HepG2 (cell line): ENCODE data around the gene TEX22. TPM values are rescaled to one million over a fixed set of nuclear protein-coding genes. Genes with fewer than 3 reads are reported as not detected.

Experiments
- ATAC-seq: fragments of 200-7000 bp; cut with Tn5 transposase; 3 replicates; pipeline ENCODE4 v1.9.1; 2020; ENCODE audit warnings: mild to moderate bottlenecking, moderate library complexity
- BruUV-seq: library from RNA; stranded (reverse); fragments of 400-500 nt; replicated peaks from 2 replicates; lab custom pipeline; 2021; lab: Mats Ljungman, UMichigan
- CTCF ChIA-PET: fragments of 300-600 bp; formaldehyde crosslinking; extraction: SDS; loops from one replicate; lab custom pipeline; 2021; ENCODE audit warnings: low total read pairs, inconsistent platforms, low intra/inter-chr PET ratio; lab: Yijun Ruan, JAX
- POLR2A ChIA-PET: fragments of 350-600 bp; sonication (Branson Sonifier 250); formaldehyde crosslinking; loops from one replicate; lab custom pipeline; 2020; ENCODE audit warnings: antibody characterized with exemption, inconsistent platforms; lab: Yijun Ruan, JAX
- DNase-seq: peaks from one replicate; pipeline ENCODE4 v3.0.0-alpha.2; 2015; ENCODE audit warnings: low spot score
- FAIRE-seq: peaks from 3 replicates; lab custom pipeline; 2011; peaks lifted over from hg19 to GRCh38; lab: Jason Lieb, UNC
- H2AFZ ChIP-seq: one replicate; pipeline ENCODE4 v1.6.1; 2011; ENCODE audit warnings: low read length, inconsistent platforms
- H3K27ac ChIP-seq: fragments of 300-600 bp; 3 replicates; pipeline ENCODE4 v1.8.0; 2011; ENCODE audit warnings: mixed run types, mild to moderate bottlenecking, mixed read lengths, low read length, inconsistent platforms; ENCODE audit not compliant: insufficient read depth; ENCODE audit errors: extremely low read length
- H3K27me3 ChIP-seq, 2 experiments: fragments of 200-600 bp in 1 of 2; 2 replicates in 1 of 2; 3 replicates in 1 of 2; pipeline versions ENCODE4 v1.6.0 to v1.8.0; 2011; ENCODE audit warnings: low read length in 2 of 2, mild to moderate bottlenecking in 2 of 2, moderate library complexity in 2 of 2, inconsistent platforms in 1 of 2; ENCODE audit not compliant: insufficient read depth in 2 of 2, control insufficient read depth in 1 of 2
- H3K36me3 ChIP-seq, 2 experiments: fragments of 200-600 bp in 1 of 2; replicated peaks in 1 of 2; 2 replicates in 1 of 2; 3 replicates in 1 of 2; pipeline versions ENCODE4 v1.5.1 to v1.8.0; 2011; ENCODE audit warnings: low read length in 2 of 2, inconsistent platforms in 1 of 2; ENCODE audit not compliant: insufficient read depth in 2 of 2, control insufficient read depth in 1 of 2
- H3K4me1 ChIP-seq: 2 replicates; pipeline ENCODE4 v1.5.1; 2012; ENCODE audit warnings: low read length, inconsistent platforms; ENCODE audit not compliant: insufficient read depth
- H3K4me2 ChIP-seq: 2 replicates; pipeline ENCODE4 v1.6.0; 2011; ENCODE audit warnings: low read depth, low read length, inconsistent platforms
- H3K4me3 ChIP-seq, 3 experiments: fragments of 200-600 bp in 1 of 3; sonication (generic), shearing (Covaris generic) in 1 of 3; replicated peaks in 1 of 3; 2 replicates each; pipeline ENCODE4 v1.5.1; 2011 to 2016; ENCODE audit warnings: low read length in 3 of 3, inconsistent platforms in 2 of 3, low read depth in 2 of 3, mild to moderate bottlenecking in 2 of 3, control low read depth in 1 of 3, mixed read lengths in 1 of 3; ENCODE audit not compliant: insufficient read depth in 1 of 3
- H3K79me2 ChIP-seq: one replicate; pipeline ENCODE4 v1.6.1; 2011; ENCODE audit warnings: low read length, inconsistent platforms; ENCODE audit not compliant: insufficient read depth
- H3K9ac ChIP-seq: 2 replicates; pipeline ENCODE4 v1.6.0; 2011; ENCODE audit warnings: mild to moderate bottlenecking, low read depth, low read length, inconsistent platforms; ENCODE audit not compliant: insufficient read depth
- H3K9me3 ChIP-seq: 2 replicates; pipeline ENCODE4 v1.5.1; 2012; ENCODE audit warnings: mild to moderate bottlenecking, low read length
- H4K20me1 ChIP-seq: 2 replicates; pipeline ENCODE4 v1.6.0; 2011; ENCODE audit warnings: inconsistent platforms, mild to moderate bottlenecking, low read length, moderate library complexity; ENCODE audit not compliant: insufficient read depth
- CBX5 ChIP-seq: sonication (generic); formaldehyde crosslinking; IDR thresholded peaks from 2 replicates; pipeline ENCODE4 v1.4.0; 2020; ENCODE audit warnings: missing genetic modification reagents, borderline replicate concordance
- CENPBD1 ChIP-seq: sonication (generic); formaldehyde crosslinking; IDR thresholded peaks from 2 replicates; pipeline ENCODE4 v1.8.0; 2022; ENCODE audit warnings: missing genetic modification reagents, low read depth, mild to moderate bottlenecking, borderline replicate concordance
- CENPX ChIP-seq: sonication (generic); formaldehyde crosslinking; IDR thresholded peaks from 2 replicates; pipeline ENCODE4 v1.9.0; 2021; ENCODE audit warnings: mild to moderate bottlenecking, missing genetic modification reagents, moderate library complexity
- DNMT3B ChIP-seq: conservative IDR thresholded peaks from 2 replicates; pipeline ENCODE4 v1.6.1; 2016; ENCODE audit warnings: missing biosample characterization, control low read depth
- ERF ChIP-seq: IDR thresholded peaks from 2 replicates; pipeline ENCODE4 v1.6.1; 2018; ENCODE audit warnings: missing biosample characterization, missing genetic modification reagents
- ETV6 ChIP-seq: sonication (generic); formaldehyde crosslinking; conservative IDR thresholded peaks from 2 replicates; pipeline ENCODE4 v1.4.0; 2020; ENCODE audit warnings: missing genetic modification reagents
- GLMP ChIP-seq: sonication (generic); formaldehyde crosslinking; IDR thresholded peaks from 2 replicates; pipeline ENCODE4 v1.9.0; 2021; ENCODE audit warnings: missing genetic modification reagents, mild to moderate bottlenecking, borderline replicate concordance
- HNRNPL ChIP-seq: fragments of 200-400 bp; formaldehyde crosslinking; IDR thresholded peaks from 2 replicates; pipeline ENCODE4 v1.6.1; 2017; ENCODE audit warnings: mild to moderate bottlenecking, low read depth, low read length
- HOXA9 ChIP-seq: sonication (generic); formaldehyde crosslinking; IDR thresholded peaks from 2 replicates; pipeline ENCODE4 v1.8.1; 2022; ENCODE audit warnings: missing genetic modification reagents, mild to moderate bottlenecking, moderate library complexity, borderline replicate concordance
- KLF13 ChIP-seq: sonication (generic); formaldehyde crosslinking; IDR thresholded peaks from 2 replicates; pipeline ENCODE4 v1.4.0; 2020; ENCODE audit warnings: mild to moderate bottlenecking, missing genetic modification reagents
- POLR2G ChIP-seq: fragments of 200-400 bp; formaldehyde crosslinking; IDR thresholded peaks from 2 replicates; pipeline ENCODE4 v1.6.1; 2018; ENCODE audit warnings: mild to moderate bottlenecking, low read depth, low read length, moderate library complexity
- REXO4 ChIP-seq: sonication (generic); formaldehyde crosslinking; IDR thresholded peaks from 2 replicates; pipeline ENCODE4 v1.8.0; 2022; ENCODE audit warnings: missing genetic modification reagents, mild to moderate bottlenecking, borderline replicate concordance
- SIN3B ChIP-seq: fragments of 150-350 bp; IDR thresholded peaks from 2 replicates; pipeline ENCODE4 v1.6.1; 2014; ENCODE audit warnings: low read length
- ZMAT3 ChIP-seq: sonication (generic); formaldehyde crosslinking; conservative IDR thresholded peaks from 2 replicates; pipeline ENCODE4 v1.7.0; 2021; ENCODE audit warnings: missing genetic modification reagents
- ZNF224 ChIP-seq: sonication (generic); formaldehyde crosslinking; IDR thresholded peaks from 2 replicates; pipeline ENCODE4 v1.5.0; 2020; ENCODE audit warnings: mild to moderate bottlenecking, missing genetic modification reagents
- ZNF296 ChIP-seq: sonication (generic); formaldehyde crosslinking; conservative IDR thresholded peaks from 2 replicates; pipeline ENCODE4 v1.5.0; 2020; ENCODE audit warnings: mild to moderate bottlenecking, missing genetic modification reagents
- ZNF317 ChIP-seq: sonication (generic); formaldehyde crosslinking; IDR thresholded peaks from 2 replicates; pipeline ENCODE4 v1.5.0; 2020; ENCODE audit warnings: mild to moderate bottlenecking, missing genetic modification reagents
- ZNF329 ChIP-seq: sonication (generic); formaldehyde crosslinking; IDR thresholded peaks from 2 replicates; pipeline ENCODE4 v1.9.0; 2021; ENCODE audit warnings: low read depth, mild to moderate bottlenecking, missing genetic modification reagents
- ZNF883 ChIP-seq: sonication (generic); formaldehyde crosslinking; IDR thresholded peaks from 2 replicates; pipeline ENCODE4 v1.5.1; 2020; ENCODE audit warnings: mild to moderate bottlenecking, missing genetic modification reagents; ENCODE audit errors: not compliant biosample characterization
- ZNF891 ChIP-seq: sonication (generic); formaldehyde crosslinking; IDR thresholded peaks from 2 replicates; pipeline ENCODE4 v1.5.0; 2020; ENCODE audit warnings: mild to moderate bottlenecking, missing genetic modification reagents
- WGBS: methylation state at CpG from one replicate; pipeline ENCODE4 v1.1.6; 2017; ENCODE audit warnings: low lambda C conversion rate; 5-methylcytosine and 5-hydroxymethylcytosine counted together
- in situ Hi-C: cut with HindIII; loops from 2 replicates; pipeline ENCODE4 v1.10.0; 2017; ENCODE audit warnings: low pct_unique_long_range_greater_than_20kb; ENCODE audit not compliant: extremely low pct_ligation_motif_present
- intact Hi-C: fragments of 100-400 bp; cut with micrococcal nuclease; formaldehyde crosslinking; loops from one replicate; pipeline ENCODE4 v1.10.0; 2022; ENCODE audit not compliant: unreplicated experiment
- polyA plus RNA-seq, 8 experiments: library from polyadenylated mRNA; depleted of rRNA in 3 of 8; stranded (reverse) in 7 of 8; unstranded in 1 of 8; fragments of >200 nt; fragmentation: Illumina TruSeq in 4 of 8; extraction: Trizol in 4 of 8; gene quantifications; 2 replicates each; pipeline versions ENCODE4 v1.2.1 to v1.2.3, GENCODE V29; 2011 to 2016; ENCODE audit warnings: low read depth in 4 of 8, missing spikeins in 1 of 8, mixed read lengths in 1 of 8; ENCODE audit not compliant: insufficient read depth in 1 of 8
- total RNA-seq, 5 experiments: library from RNA; depleted of rRNA; stranded (reverse); fragments of >200 nt; fragmentation: Illumina TruSeq; extraction: Trizol; gene quantifications; 2 replicates each; pipeline ENCODE4 v1.2.3, GENCODE V29; 2016; ENCODE audit warnings: low read depth in 1 of 5
- TF ChIP-seq, protein P1 (sequence below): sonication (generic); formaldehyde crosslinking; conservative IDR thresholded peaks from 2 replicates; pipeline ENCODE4 v1.4.0; 2020; ENCODE audit warnings: missing genetic modification reagents
- TF ChIP-seq, protein P2 (sequence below): sonication (generic); formaldehyde crosslinking; IDR thresholded peaks from 2 replicates; pipeline ENCODE4 v1.8.1; 2023; ENCODE audit warnings: mild to moderate bottlenecking, missing genetic modification reagents, borderline replicate concordance

The TEX22 gene
- total and polyA plus RNA-seq, 2 of the 13 experiments (the other 11 are each of a cell fraction or from before 2014, with no cell fraction given) = 0.07 to 0.27 TPM

DNA sequence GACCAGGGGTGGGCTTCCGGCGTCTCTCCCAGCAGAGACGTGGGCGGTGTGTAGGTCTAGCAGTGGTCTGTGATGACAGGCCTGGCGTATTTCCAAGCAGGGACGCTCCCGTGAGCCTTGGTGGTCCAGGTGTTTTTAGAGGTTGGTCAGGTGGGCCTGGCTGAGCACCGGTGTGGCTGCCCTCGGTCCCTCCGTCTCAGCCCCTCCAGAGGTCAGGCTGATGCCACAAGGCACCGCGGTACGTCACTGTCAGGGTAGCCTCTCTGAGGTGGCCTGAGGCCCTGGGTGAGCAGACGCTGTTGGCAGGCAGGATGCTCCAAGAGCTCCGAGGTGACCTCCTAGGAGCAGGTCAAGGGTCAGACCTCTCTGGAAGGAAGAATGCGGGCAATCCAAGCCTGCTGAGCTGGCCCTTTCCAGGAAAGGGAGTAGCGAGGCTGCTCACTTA, 34.8 kb downstream of the TEX22 start (continued):
- TF ChIP-seq, protein P1, sequence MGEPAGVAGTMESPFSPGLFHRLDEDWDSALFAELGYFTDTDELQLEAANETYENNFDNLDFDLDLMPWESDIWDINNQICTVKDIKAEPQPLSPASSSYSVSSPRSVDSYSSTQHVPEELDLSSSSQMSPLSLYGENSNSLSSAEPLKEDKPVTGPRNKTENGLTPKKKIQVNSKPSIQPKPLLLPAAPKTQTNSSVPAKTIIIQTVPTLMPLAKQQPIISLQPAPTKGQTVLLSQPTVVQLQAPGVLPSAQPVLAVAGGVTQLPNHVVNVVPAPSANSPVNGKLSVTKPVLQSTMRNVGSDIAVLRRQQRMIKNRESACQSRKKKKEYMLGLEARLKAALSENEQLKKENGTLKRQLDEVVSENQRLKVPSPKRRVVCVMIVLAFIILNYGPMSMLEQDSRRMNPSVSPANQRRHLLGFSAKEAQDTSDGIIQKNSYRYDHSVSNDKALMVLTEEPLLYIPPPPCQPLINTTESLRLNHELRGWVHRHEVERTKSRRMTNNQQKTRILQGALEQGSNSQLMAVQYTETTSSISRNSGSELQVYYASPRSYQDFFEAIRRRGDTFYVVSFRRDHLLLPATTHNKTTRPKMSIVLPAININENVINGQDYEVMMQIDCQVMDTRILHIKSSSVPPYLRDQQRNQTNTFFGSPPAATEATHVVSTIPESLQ (CRISPR knock-in tag) = no peak
- TF ChIP-seq SIN3B (no peak), CENPX (no peak), ZNF317 (CRISPR knock-in tag) (no peak), POLR2G (peak; percentile 36), CENPBD1 (CRISPR knock-in tag) (no peak), HOXA9 (CRISPR knock-in tag) (no peak)

DNA sequence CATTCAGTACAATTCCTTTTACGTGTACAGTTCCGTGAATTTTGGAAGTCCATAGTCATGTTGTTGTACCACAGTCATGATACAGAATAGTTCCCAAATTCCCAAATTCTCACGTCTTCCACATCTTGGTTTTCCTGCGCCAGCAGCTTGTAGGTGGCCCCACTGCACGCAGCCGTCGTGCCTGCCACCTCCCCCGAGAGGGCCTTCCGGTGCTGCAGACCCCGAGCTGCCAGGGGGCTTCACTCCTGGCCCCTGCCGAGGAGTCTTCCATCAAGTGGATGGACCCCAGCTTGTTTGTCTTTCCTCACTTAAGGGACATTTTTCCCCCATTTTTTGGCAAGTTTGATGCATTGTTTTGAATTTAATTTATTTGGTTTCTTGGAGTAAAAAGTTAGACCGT, 38.1 kb downstream of the TEX22 start:
- H3K27ac ChIP-seq = no peak overlapping the region
- no peaks in the 10 kb centered on the region for H3K27me3 ChIP-seq
- ATAC-seq (no peak), DNase-seq (no peak)
- POLR2A ChIA-PET = no interaction called here
- H3K4me2 ChIP-seq = no peak overlapping the region
- peaks cover 6% of the 10 kb centered on the region for H3K4me1 ChIP-seq
- H3K9me3 ChIP-seq = no peaks in the 10 kb centered on the region
- H3K36me3 ChIP-seq = peaks cover 8 to 25% of the 10 kb centered on the region in 2 experiments
- 96% methylated on average over 12 of the region's 12 CpGs for WGBS
- in situ Hi-C loops (no loop called here), intact Hi-C loops (no loop called here)
- H3K79me2 ChIP-seq = peaks cover 36% of the 10 kb centered on the region
- H3K9ac ChIP-seq = no peak overlapping the region
- CTCF ChIA-PET = no interaction called here
- TF ChIP-seq ERF (no peak), ZNF296 (CRISPR knock-in tag) (no peak), ZMAT3 (CRISPR knock-in tag) (no peak), REXO4 (CRISPR knock-in tag) (no peak), GLMP (CRISPR knock-in tag) (no peak), CENPX (no peak), ETV6 (no peak), POLR2G (no peak), ZNF224 (no peak), ZNF891 (CRISPR knock-in tag) (no peak), ZNF329 (CRISPR knock-in tag) (no peak), CBX5 (no peak), DNMT3B (CRISPR knock-in tag) (no peak), ZNF883 (CRISPR knock-in tag) (no peak), KLF13 (no peak), HNRNPL (no peak)
- TF ChIP-seq, protein P2, sequence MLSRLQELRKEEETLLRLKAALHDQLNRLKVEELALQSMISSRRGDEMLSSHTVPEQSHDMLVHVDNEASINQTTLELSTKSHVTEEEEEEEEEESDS = no peak
- TF ChIP-seq, all 625 proteins: peak for 0
- Histone ChIP-seq H3K4me3 (no peak overlapping the region), H2AFZ (no peak overlapping the region), H4K20me1 (0 out of 2 replicates have a peak, but pooled peaks cover 3% of the 10 kb centered on the region)
- BruUV-seq = TSS peak; percentile 34
- no peak for FAIRE-seq
